DOHH2 (cell line): Measurements from ENCODE around the gene TTC32.

Experiments
- H3F3A ChIP-seq: fragments of 200-600 bp; sonication (generic), shearing (Covaris generic); 2 replicates; pipeline ENCODE4 v1.6.0; 2016; ENCODE audit warnings: antibody characterized with exemption, mild to moderate bottlenecking; ENCODE audit not compliant: control insufficient read depth, insufficient read depth
- H3K27ac ChIP-seq: fragments of 200-600 bp; sonication (generic); 2 replicates; pipeline ENCODE4 v1.5.1; 2014; ENCODE audit warnings: low read depth, mild to moderate bottlenecking, low read length, moderate library complexity
- H3K27me3 ChIP-seq: fragments of 200-600 bp; sonication (generic); 2 replicates; pipeline ENCODE4 v1.6.1; 2014; ENCODE audit warnings: mild to moderate bottlenecking, low read length, mixed read lengths; ENCODE audit not compliant: control insufficient read depth
- H3K36me3 ChIP-seq: fragments of 200-600 bp; sonication (generic); 2 replicates; pipeline ENCODE4 v1.6.1; 2014; ENCODE audit warnings: mild to moderate bottlenecking, low read length, moderate library complexity, mixed read lengths; ENCODE audit not compliant: control insufficient read depth
- H3K4me1 ChIP-seq: fragments of 200-600 bp; sonication (generic); 2 replicates; pipeline ENCODE4 v1.6.1; 2014; ENCODE audit warnings: mild to moderate bottlenecking, low read length, mixed read lengths; ENCODE audit not compliant: control insufficient read depth
- H3K4me2 ChIP-seq: fragments of 200-600 bp; sonication (generic); 2 replicates; pipeline ENCODE4 v1.6.0; 2014; ENCODE audit warnings: mild to moderate bottlenecking, low read length, moderate library complexity
- H3K4me3 ChIP-seq: fragments of 200-600 bp; sonication (generic); 2 replicates; pipeline ENCODE4 v1.5.1; 2014; ENCODE audit warnings: mild to moderate bottlenecking, low read length, mixed read lengths
- H3K79me2 ChIP-seq: fragments of 200-600 bp; sonication (generic); 2 replicates; pipeline ENCODE4 v1.6.1; 2014; ENCODE audit warnings: mild to moderate bottlenecking, low read length, mixed read lengths; ENCODE audit not compliant: control insufficient read depth
- H3K9me2 ChIP-seq: fragments of 200-600 bp; sonication (generic); replicated peaks from 2 replicates; pipeline ENCODE4 v1.6.1; 2014; ENCODE audit warnings: mild to moderate bottlenecking, low read length, mixed read lengths; ENCODE audit not compliant: control insufficient read depth
- H3K9me3 ChIP-seq: fragments of 200-600 bp; sonication (generic); 2 replicates; pipeline ENCODE4 v1.6.1; 2014; ENCODE audit warnings: antibody characterized with exemption, low read length, mixed read lengths; ENCODE audit not compliant: control insufficient read depth, insufficient read depth
- H4K20me1 ChIP-seq: fragments of 200-600 bp; sonication (generic); 2 replicates; pipeline ENCODE4 v1.6.0; 2014; ENCODE audit warnings: low read depth, mild to moderate bottlenecking, antibody characterized with exemption, low read length, moderate library complexity; ENCODE audit not compliant: control insufficient read depth, insufficient read depth
- CTCF ChIP-seq: fragments of 200-600 bp; sonication (generic); IDR thresholded peaks from one replicate; pipeline ENCODE4 v1.5.1; 2014; ENCODE audit warnings: antibody characterized with exemption, mild to moderate bottlenecking, low read depth, low read length; ENCODE audit not compliant: poor library complexity, severe bottlenecking
- EZH2phosphoT487 ChIP-seq: fragments of 200-600 bp; sonication (generic); IDR thresholded peaks from 2 replicates; pipeline ENCODE4 v1.6.1; 2017; ENCODE audit warnings: borderline replicate concordance, mild to moderate bottlenecking, antibody characterized with exemption, low read length, moderate library complexity, mixed read lengths

The TTC32 gene

GRCh38 chr2:19901442-19902215 lies at the start of gene TTC32:
TTC32 (minus strand) TSS chr2:19901983; CDS start chr2:19901854, 129 bp downstream.
- peak within 1 kb of the TSS; percentile 82 for H3K27ac ChIP-seq
- H3K4me2 ChIP-seq: peak within 1 kb of the TSS; percentile 86
- H3K36me3 ChIP-seq: peaks cover 29% of the 10 kb centered on the region
- peaks cover 2% of the 10 kb centered on the region; the same call in 1 of the 2 replicates for H3F3A ChIP-seq
- peaks cover 6% of the 10 kb centered on the region; the same call in 1 of the 2 replicates for H3K27me3 ChIP-seq
- H4K20me1 ChIP-seq: peaks cover 9% of the 10 kb centered on the region; the same call in 1 of the 2 replicates
- no peaks in the 10 kb centered on the region for H3K9me2 ChIP-seq
- H3K4me3 ChIP-seq: peak within 1 kb of the TSS; percentile 92
- peaks cover 53% of the 10 kb centered on the region for H3K79me2 ChIP-seq
- TF ChIP-seq CTCF (no peak), EZH2phosphoT487 (no peak)
- H3K4me1 ChIP-seq: peaks cover 31% of the 10 kb centered on the region
- H3K9me3 ChIP-seq: no peaks in the 10 kb centered on the region

GRCh38 chr2:19949071-19949470 lies 47.3 kb upstream of the TTC32 start:
- Histone ChIP-seq H3K4me1 (no peaks in the 10 kb centered on the region), H3K4me3 (no peak overlapping the region), H3K27ac (no peak overlapping the region), H4K20me1 (no peaks in the 10 kb centered on the region), H3F3A (no peaks in the 10 kb centered on the region), H3K36me3 (no peaks in the 10 kb centered on the region), H3K4me2 (no peak overlapping the region), H3K9me3 (no peaks in the 10 kb centered on the region), H3K79me2 (no peaks in the 10 kb centered on the region), H3K9me2 (no peaks in the 10 kb centered on the region), H3K27me3 (no peaks in the 10 kb centered on the region)
- no peak for TF ChIP-seq EZH2phosphoT487
- no peak for TF ChIP-seq CTCF

- Histone ChIP-seq H3F3A (no peaks in the 10 kb centered on the region), H3K4me3 (no peak overlapping the region), H3K4me1 (no peaks in the 10 kb centered on the region), H3K79me2 (no peaks in the 10 kb centered on the region), H3K9me3 (no peaks in the 10 kb centered on the region), H4K20me1 (no peaks in the 10 kb centered on the region), H3K27ac (no peak overlapping the region), H3K4me2 (no peak overlapping the region), H3K9me2 (no peaks in the 10 kb centered on the region), H3K36me3 (no peaks in the 10 kb centered on the region), H3K27me3 (no peaks in the 10 kb centered on the region)
- no peak for TF ChIP-seq CTCF
- no peak for TF ChIP-seq EZH2phosphoT487
Observed at GRCh38 chr2:19947184-19947940, 45.6 kb upstream of the TTC32 start.
